Peyer's patch (tissue), 4 donors: ENCODE measurements around the gene CT45A7.
"Not testable (repeated sequence)": the region's sequence is repeated elsewhere in the genome, so short reads cannot be mapped to it uniquely, and the experiment has no call there.

Experiments used
- POLR2A ChIP-seq, 2 donors: fragments of 450-650 bp; IDR thresholded peaks; one replicate each; pipeline ENCODE4 v1.5.1; 2017; ENCODE audit warnings: antibody characterized with exemption in 2 of 2, mild to moderate bottlenecking in 2 of 2, moderate library complexity in 2 of 2
- TF ChIP-seq, protein P1 (sequence below), 6 experiments: fragments of 450-650 bp in 4 of 6; fragments of 200-600 bp in 2 of 6; sonication (generic) in 1 of 6; IDR thresholded peaks; one replicate each; pipeline ENCODE4 v1.5.1; 2017 to 2019; ENCODE audit warnings: antibody characterized with exemption in 6 of 6, mild to moderate bottlenecking in 3 of 6, moderate library complexity in 1 of 6

DNA sequence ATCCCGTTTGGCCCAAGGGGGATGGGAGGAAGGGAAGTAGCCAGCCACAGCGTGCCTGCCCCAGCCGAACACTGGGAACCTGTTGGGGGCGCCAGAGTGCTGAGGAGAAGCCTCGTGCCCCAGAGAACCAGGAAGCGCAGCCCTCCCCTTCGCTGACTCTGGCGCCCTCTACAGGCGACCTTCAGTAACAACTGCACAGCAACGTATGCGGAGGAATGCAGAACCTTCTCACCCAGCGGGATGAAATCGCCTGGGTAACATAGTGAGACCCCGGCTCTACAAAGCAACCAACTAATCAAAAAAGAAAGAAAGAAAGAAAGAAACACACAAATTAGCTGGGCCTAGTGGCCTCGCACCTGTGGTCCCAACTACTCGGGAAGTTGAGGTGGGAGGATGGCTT is 51.7 kb downstream of the CT45A7 start, which contains the start of gene CT45A5:
- TF ChIP-seq, protein P1, sequence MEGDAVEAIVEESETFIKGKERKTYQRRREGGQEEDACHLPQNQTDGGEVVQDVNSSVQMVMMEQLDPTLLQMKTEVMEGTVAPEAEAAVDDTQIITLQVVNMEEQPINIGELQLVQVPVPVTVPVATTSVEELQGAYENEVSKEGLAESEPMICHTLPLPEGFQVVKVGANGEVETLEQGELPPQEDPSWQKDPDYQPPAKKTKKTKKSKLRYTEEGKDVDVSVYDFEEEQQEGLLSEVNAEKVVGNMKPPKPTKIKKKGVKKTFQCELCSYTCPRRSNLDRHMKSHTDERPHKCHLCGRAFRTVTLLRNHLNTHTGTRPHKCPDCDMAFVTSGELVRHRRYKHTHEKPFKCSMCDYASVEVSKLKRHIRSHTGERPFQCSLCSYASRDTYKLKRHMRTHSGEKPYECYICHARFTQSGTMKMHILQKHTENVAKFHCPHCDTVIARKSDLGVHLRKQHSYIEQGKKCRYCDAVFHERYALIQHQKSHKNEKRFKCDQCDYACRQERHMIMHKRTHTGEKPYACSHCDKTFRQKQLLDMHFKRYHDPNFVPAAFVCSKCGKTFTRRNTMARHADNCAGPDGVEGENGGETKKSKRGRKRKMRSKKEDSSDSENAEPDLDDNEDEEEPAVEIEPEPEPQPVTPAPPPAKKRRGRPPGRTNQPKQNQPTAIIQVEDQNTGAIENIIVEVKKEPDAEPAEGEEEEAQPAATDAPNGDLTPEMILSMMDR (IDR thresholded peaks at IDR 0.05): not testable (repeated sequence)
- TF ChIP-seq POLR2A (IDR thresholded peaks at IDR 0.05): not testable (repeated sequence)
